HG02623 (cell line): ENCODE results near the gene GPR31.
"Not testable (repeated sequence)": the region's sequence is repeated elsewhere in the genome, so short reads cannot be mapped to it uniquely, and the experiment has no call there.

Experiments
- ATAC-seq: cut with Tn5 transposase; IDR thresholded peaks from one replicate; pipeline ENCODE4 v1.9.1; 2021; ENCODE audit warnings: moderate library complexity; ENCODE audit not compliant: unreplicated experiment

The GPR31 gene

GRCh38 chr6:167157863-167158262 is at the start of gene GPR31:
Gene GPR31 (minus strand): TSS chr6:167157980. CDS start chr6:167157831, 149 bp downstream.
- no peak for ATAC-seq

- ATAC-seq, result no peak
Measured at GRCh38 chr6:167207527-167207926, 49.7 kb upstream of the GPR31 start.

DNA sequence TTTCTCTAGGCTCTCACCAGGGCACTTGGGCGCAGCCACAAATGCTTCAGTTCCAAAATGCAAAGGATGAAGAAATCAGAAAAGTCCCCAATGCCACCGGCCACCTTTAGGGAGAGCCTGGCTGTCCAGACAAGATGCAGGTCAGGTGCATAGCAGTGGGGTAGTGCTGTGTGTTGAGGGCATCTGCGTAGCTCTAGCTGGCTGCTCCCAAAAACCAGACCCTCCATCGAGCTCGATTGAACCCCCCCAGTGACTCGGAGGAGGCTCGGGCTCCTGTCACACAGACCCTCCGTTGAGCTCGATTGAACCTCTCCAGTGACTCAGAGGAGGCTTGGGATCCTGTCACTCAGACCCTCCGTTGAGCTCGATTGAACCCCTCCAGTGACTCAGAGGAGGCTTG is 47.5 kb upstream of the GPR31 start:
- ATAC-seq, result not testable (repeated sequence)

DNA sequence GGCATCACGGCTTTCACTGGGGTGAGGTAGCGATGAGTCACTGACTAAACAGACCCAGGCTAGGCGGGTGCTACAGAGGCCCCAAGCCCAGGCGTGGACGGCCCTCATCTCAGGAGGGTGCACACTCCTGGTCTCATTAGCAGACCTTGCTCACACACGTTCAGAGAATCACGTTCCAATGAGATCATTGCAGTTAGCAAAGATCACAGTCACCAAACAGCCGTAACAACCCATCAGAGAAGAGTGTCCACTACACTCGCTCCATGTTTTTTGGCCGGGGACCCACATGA is 46.2 kb upstream of the GPR31 start:
- not testable (repeated sequence) for ATAC-seq

GRCh38 chr6:167203261-167204058 is 45.7 kb upstream of the GPR31 start:
- not testable (repeated sequence) for ATAC-seq

DNA sequence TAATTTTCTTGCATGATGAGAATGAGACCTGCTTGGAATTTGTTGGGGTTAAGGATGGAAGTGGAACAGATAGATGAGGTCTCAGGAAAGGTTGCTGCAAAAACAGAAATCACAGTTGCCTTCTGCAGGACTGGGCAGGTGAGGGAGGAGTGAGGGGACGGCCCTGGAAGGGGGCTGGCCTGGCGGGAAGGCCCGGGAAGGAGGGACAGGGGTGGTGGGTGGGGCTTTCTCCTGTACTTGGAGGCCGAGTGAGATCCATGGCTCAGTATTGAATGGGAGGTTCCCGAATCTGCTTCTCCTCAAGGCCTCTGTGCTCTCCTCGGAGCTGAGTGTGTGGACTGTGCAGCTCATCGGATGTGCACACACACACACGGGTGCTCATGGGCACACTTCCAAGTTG is 44.8 kb upstream of the GPR31 start:
- not testable (repeated sequence) for ATAC-seq

- no peak for ATAC-seq
Measured at GRCh38 chr6:167200806-167201205, 43.0 kb upstream of the GPR31 start.

GRCh38 chr6:167195941-167196610 is 38.3 kb upstream of the GPR31 start:
- not testable (repeated sequence) for ATAC-seq

DNA sequence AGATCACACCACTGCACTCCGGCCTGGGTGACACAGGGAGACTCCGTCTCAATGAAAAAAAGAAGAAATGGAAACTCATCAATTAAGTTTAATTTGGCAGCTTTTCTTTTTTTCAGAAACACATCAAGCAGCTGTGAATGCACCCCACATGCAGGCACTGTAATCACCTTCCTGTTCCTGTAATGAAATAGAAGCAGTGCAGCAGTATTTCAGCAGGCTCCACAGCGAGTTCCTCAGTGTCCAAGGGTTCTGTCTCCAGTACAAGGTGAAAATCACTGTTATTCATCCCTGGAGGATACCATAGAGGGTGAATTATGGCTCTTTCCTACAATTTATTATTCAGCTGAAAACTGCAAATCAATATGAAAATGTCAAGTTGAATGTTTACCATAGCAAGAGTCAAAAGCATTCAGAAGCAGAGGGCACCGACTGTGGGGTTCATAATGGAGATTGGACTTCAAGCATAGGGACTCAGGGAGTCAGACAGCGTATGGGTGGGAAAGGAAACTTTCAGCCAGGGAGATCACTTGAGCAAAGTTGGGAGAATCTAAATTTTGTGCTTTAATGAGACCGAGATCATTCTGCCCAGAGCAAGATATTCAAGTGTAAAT is 35.8 kb upstream of the GPR31 start:
- not testable (repeated sequence) for ATAC-seq

- ATAC-seq, result not testable (repeated sequence)
Measured at GRCh38 chr6:167191043-167191583, 33.3 kb upstream of the GPR31 start.

- ATAC-seq, result not testable (repeated sequence)
Measured at GRCh38 chr6:167187275-167187674, 29.5 kb upstream of the GPR31 start.

GRCh38 chr6:167185101-167185500 is 27.3 kb upstream of the GPR31 start:
- not testable (repeated sequence) for ATAC-seq

DNA sequence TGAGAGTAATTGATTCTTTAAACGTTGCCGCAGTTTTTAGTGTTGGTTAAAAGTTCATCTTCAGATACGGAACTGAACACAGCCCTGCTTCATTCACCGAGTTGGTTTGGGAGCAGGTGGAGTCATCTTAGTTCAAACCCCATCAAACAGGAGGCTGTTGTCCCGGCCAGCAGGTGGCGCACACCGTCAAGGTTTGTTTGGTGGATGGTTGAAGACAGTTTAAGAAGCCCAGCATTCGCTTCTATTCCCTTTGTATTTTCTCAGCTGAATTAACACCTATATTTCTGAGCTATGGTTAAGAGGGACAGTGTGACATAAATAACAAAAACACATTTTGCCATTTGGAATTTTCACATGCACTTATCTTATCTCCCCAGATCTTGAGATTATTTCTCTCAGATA is 25.1 kb upstream of the GPR31 start:
- peak; percentile 76 for ATAC-seq

- not testable (repeated sequence) for ATAC-seq
Measured at GRCh38 chr6:167181351-167181750, 23.6 kb upstream of the GPR31 start.

DNA sequence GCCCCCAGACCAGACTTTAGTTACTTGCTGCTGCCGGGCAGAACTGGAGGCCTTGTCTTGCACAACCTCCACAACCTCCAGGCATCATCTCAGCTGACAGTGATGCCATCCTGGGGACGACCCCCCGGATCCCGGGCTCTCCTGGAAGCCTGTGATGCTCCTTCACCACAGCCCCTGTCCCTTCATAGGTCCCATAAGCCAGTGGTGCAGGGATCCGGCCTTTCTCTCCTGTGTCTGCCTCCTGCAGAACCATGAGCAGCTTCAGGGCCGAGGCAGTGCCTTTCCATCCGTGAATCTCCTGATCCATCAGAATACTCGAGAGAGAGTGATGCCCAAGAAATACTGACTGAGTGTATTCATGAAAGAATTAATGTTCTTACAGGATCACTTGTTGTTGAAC is 22.3 kb upstream of the GPR31 start:
- ATAC-seq, result not testable (repeated sequence)

DNA sequence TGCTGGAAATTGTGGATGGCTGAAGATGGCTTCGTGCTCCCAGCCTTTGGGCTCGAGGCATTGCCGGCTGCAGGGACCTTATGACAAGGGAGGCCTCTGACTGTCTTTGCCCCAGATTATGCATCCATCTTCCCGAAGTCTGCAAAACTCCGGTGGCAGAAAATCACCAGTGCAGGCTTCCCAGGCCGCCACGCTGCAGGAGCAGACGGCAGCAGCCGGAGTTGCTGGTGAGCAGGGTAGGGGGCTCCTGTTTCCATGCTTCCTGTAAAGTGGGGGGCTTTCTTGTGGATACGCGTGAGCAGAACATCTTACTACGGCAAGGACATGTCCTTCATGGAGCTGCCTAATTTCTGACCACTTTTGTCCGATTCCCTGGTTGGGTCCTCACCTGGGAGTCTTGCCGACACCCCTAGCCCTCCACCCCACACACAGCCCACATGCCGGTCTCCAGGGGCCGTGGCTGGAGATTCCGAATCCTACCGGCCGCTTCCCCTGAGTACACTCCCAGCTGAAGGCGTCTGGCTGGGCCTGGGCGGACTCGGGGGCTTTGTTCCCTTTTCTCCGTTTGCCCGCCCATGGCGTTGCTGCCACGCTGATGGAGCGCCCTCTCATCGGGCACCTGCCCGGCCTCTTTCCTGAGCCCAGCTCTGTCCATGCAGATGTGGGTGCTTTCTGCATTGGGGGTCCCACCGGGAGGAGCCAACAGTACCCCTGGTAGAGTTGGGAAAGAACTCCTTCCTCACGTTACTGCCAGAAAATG is 21.3 kb upstream of the GPR31 start:
- ATAC-seq, result not testable (repeated sequence)

- not testable (repeated sequence) for ATAC-seq
Measured at GRCh38 chr6:167177271-167177670, 19.5 kb upstream of the GPR31 start.

DNA sequence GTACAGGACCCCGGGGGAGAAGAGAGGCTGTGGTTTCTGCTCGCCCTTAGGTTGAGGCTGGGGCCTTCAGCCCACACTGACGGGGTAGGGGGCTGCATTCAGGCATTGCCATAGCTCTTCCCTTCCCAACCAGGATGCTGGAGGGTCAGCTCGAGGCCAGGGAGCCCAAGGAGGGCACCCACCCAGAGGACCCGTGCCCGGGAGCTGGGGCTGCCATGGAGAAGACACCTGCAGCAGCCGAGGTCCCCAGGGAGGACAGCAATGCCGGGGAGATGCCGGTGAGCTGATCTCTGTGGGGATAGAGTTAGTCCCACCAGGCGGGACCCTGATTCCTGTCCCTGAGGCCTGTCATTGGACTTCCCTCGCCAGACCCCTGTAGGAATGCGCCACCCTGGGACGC is 14.2 kb upstream of the GPR31 start:
- not testable (repeated sequence) for ATAC-seq

DNA sequence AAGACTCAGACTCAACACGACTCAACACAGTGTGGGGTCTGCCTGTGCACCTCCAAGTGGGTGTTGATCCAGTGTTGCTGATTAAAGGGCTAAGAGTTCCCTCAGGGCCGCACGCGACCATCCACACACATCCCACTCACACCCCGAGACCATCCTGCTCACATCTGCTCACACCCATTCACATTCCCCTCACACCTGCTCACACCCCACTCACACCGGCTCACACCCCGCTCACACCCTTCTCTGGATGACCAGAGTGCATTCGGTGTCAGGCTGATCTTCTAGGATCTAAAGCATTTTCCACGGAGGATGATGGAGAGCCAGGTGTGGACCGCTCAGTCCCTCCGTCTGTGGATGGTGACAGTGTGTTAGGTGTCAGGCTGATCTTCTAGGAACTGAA is 13.5 kb upstream of the GPR31 start:
- not testable (repeated sequence) for ATAC-seq

DNA sequence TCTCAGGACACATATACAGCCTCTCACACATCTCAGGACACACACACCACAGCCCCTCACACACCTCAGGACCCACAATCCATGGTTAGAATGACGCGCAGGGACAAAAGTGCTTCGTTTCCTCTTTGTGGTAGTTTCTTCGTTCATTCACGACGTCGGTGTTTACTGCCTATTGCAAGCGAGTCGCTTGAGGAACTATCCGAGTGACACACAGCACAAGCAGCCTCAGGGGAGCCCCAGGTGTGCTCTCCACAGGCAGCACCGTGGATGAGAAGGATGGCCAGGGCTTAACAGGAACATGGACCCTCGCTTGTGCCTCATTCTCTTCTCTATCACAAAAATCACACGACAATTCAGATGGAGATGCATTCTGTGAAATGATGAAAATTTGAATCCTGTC is 12.1 kb upstream of the GPR31 start:
- ATAC-seq, result not testable (repeated sequence)

- ATAC-seq, result not testable (repeated sequence)
Measured at GRCh38 chr6:167168296-167168695, 10.5 kb upstream of the GPR31 start.
